Neural cell (in vitro differentiated cells): ENCODE data around the gene NT5C3A. TPM values are rescaled to one million over a fixed set of nuclear protein-coding genes. Genes with fewer than 3 reads are reported as not detected.

Experiments used
- H2AFZ ChIP-seq: fragments of 200-600, 300-800 bp; sonication (generic), shearing (Covaris generic); 2 replicates; pipeline ENCODE4 v1.6.0; 2014; ENCODE audit warnings: low read depth, mild to moderate bottlenecking, antibody characterized with exemption, low read length, moderate library complexity
- H3F3A ChIP-seq: fragments of 200-600 bp; shearing (Covaris generic); 2 replicates; pipeline ENCODE4 v1.6.1; 2016; ENCODE audit warnings: mild to moderate bottlenecking, moderate library complexity, mixed read lengths, antibody characterized with exemption, low read length; ENCODE audit not compliant: insufficient read depth, poor library complexity, severe bottlenecking
- H3K27ac ChIP-seq: fragments of 200-600, 300-800 bp; sonication (generic), shearing (Covaris generic); 2 replicates; pipeline ENCODE4 v1.5.1; 2014; ENCODE audit warnings: mild to moderate bottlenecking, low read length, moderate library complexity
- H3K27me3 ChIP-seq: fragments of 300-800, 200-600 bp; sonication (generic), shearing (Covaris generic); 2 replicates; pipeline ENCODE4 v1.6.0; 2014; ENCODE audit warnings: mild to moderate bottlenecking, low read depth, low read length, moderate library complexity; ENCODE audit not compliant: insufficient read depth
- H3K36me3 ChIP-seq: fragments of 300-800, 200-600 bp; sonication (generic), shearing (Covaris generic); 2 replicates; pipeline ENCODE4 v1.5.1; 2014; ENCODE audit warnings: mild to moderate bottlenecking, antibody characterized with exemption, low read length, moderate library complexity; ENCODE audit not compliant: insufficient read depth
- H3K4me2 ChIP-seq: fragments of 300-800, 200-600 bp; sonication (generic), shearing (Covaris generic); 2 replicates; pipeline ENCODE4 v1.6.0; 2014; ENCODE audit warnings: mild to moderate bottlenecking, low read length
- H3K4me3 ChIP-seq: fragments of 300-800, 200-600 bp; sonication (generic), shearing (Covaris generic); 2 replicates; pipeline ENCODE4 v1.5.1; 2014; ENCODE audit warnings: mild to moderate bottlenecking, low read length, moderate library complexity
- H3K79me2 ChIP-seq: fragments of 200-600 bp; shearing (Covaris generic); replicated peaks from 2 replicates; pipeline ENCODE4 v1.6.0; 2014; ENCODE audit warnings: mild to moderate bottlenecking, low read length, moderate library complexity; ENCODE audit not compliant: insufficient read depth
- H3K9ac ChIP-seq: fragments of 300-800, 200-600 bp; sonication (generic), shearing (Covaris generic); 2 replicates; pipeline ENCODE4 v1.6.1; 2016; ENCODE audit warnings: mild to moderate bottlenecking, low read length, mixed read lengths
- H3K9me2 ChIP-seq: fragments of 200-600 bp; shearing (Covaris generic); 2 replicates; pipeline ENCODE4 v1.6.1; 2016; ENCODE audit warnings: mild to moderate bottlenecking, low read length, mixed read lengths; ENCODE audit not compliant: insufficient read depth
- H3K9me3 ChIP-seq: fragments of 200-600, 300-800 bp; sonication (generic), shearing (Covaris generic); 2 replicates; pipeline ENCODE4 v1.6.1; 2016; ENCODE audit warnings: mild to moderate bottlenecking, mixed run types, low read length, moderate library complexity, mixed read lengths
- H4K20me1 ChIP-seq: fragments of 200-600 bp; shearing (Covaris generic); 2 replicates; pipeline ENCODE4 v1.6.1; 2016; ENCODE audit warnings: mild to moderate bottlenecking, mixed run types; ENCODE audit not compliant: insufficient read depth
- CTCF ChIP-seq: fragments of 450-650 bp; IDR thresholded peaks from 2 replicates; pipeline ENCODE4 v1.5.1; 2014; ENCODE audit warnings: antibody characterized with exemption, mild to moderate bottlenecking, moderate library complexity; ENCODE audit not compliant: poor library complexity, severe bottlenecking
- EP300 ChIP-seq: fragments of 450-650 bp; conservative IDR thresholded peaks from 2 replicates; pipeline ENCODE4 v1.6.1; 2014; ENCODE audit warnings: antibody characterized with exemption, mild to moderate bottlenecking, moderate library complexity; ENCODE audit not compliant: poor library complexity, severe bottlenecking
- EZH2 ChIP-seq: fragments of 200-600, 300-800 bp; shearing (Covaris generic), sonication (generic); IDR thresholded peaks from 2 replicates; pipeline ENCODE4 v1.6.1; 2014; ENCODE audit warnings: antibody characterized with exemption, low read length, borderline replicate concordance, mild to moderate bottlenecking; ENCODE audit not compliant: insufficient read depth, poor library complexity, severe bottlenecking
- MXI1 ChIP-seq: fragments of 450-650 bp; conservative IDR thresholded peaks from 2 replicates; pipeline ENCODE4 v1.6.1; 2014; ENCODE audit warnings: antibody characterized with exemption, mild to moderate bottlenecking; ENCODE audit not compliant: poor library complexity, severe bottlenecking
- POLR2AphosphoS5 ChIP-seq: IDR thresholded peaks from 2 replicates; pipeline ENCODE4 v1.6.1; 2012
- RAD21 ChIP-seq: fragments of 450-650 bp; conservative IDR thresholded peaks from 2 replicates; pipeline ENCODE4 v1.6.1; 2014; ENCODE audit warnings: antibody characterized with exemption, mild to moderate bottlenecking, moderate library complexity
- REST ChIP-seq: IDR thresholded peaks from 2 replicates; pipeline ENCODE4 v1.6.1; 2012; ENCODE audit warnings: borderline replicate concordance
- SMC3 ChIP-seq: fragments of 450-650 bp; conservative IDR thresholded peaks from 2 replicates; pipeline ENCODE4 v1.6.1; 2014; ENCODE audit warnings: antibody characterized with exemption, mild to moderate bottlenecking, moderate library complexity; ENCODE audit not compliant: poor library complexity
- TAF1 ChIP-seq: IDR thresholded peaks from 2 replicates; pipeline ENCODE4 v1.6.1; 2012; ENCODE audit warnings: low read depth
- polyA plus RNA-seq: library from polyadenylated mRNA; depleted of rRNA; stranded (reverse); fragments of >200 nt; gene quantifications from 2 replicates; pipeline ENCODE4 v1.2.3, GENCODE V29; 2014

NT5C3A gene
- polyA plus RNA-seq, 1 donor from 2014 or later = 99.2 TPM

GRCh38 chr7:33091111-33091531, 28.5 kb upstream of the NT5C3A start:
- H3K9ac ChIP-seq = no peak overlapping the region
- no peaks in the 10 kb centered on the region for H3K9me2 ChIP-seq
- peaks cover 3% of the 10 kb centered on the region for H3K36me3 ChIP-seq
- H3K79me2 ChIP-seq = no peaks in the 10 kb centered on the region
- no peak overlapping the region for H2AFZ ChIP-seq
- H3F3A ChIP-seq = no peaks in the 10 kb centered on the region
- no peak for TF ChIP-seq REST
- TF ChIP-seq TAF1 = no peak
- TF ChIP-seq EP300 = no peak
- no peak for TF ChIP-seq EZH2
- TF ChIP-seq MXI1 = no peak
- TF ChIP-seq SMC3 = no peak
- TF ChIP-seq RAD21 = no peak
- TF ChIP-seq CTCF = no peak
- no peak for TF ChIP-seq POLR2AphosphoS5
- no peaks in the 10 kb centered on the region for H3K9me3 ChIP-seq
- no peak overlapping the region for H3K4me2 ChIP-seq
- no peak overlapping the region for H3K4me3 ChIP-seq
- H3K27ac ChIP-seq = no peak overlapping the region
- H4K20me1 ChIP-seq = no peaks in the 10 kb centered on the region
- H3K27me3 ChIP-seq = no peaks in the 10 kb centered on the region

- Histone ChIP-seq H3K9ac (no peak overlapping the region), H3K79me2 (no peaks in the 10 kb centered on the region), H3K4me3 (no peak overlapping the region), H4K20me1 (no peaks in the 10 kb centered on the region), H2AFZ (no peak overlapping the region), H3K27me3 (no peaks in the 10 kb centered on the region), H3K9me2 (no peaks in the 10 kb centered on the region), H3F3A (no peaks in the 10 kb centered on the region), H3K4me2 (no peak overlapping the region), H3K9me3 (no peaks in the 10 kb centered on the region), H3K36me3 (no peaks in the 10 kb centered on the region), H3K27ac (no peak overlapping the region)
- TF ChIP-seq EZH2 (no peak), POLR2AphosphoS5 (no peak), CTCF (no peak), SMC3 (no peak), MXI1 (no peak), REST (no peak)
Measured at GRCh38 chr7:33089142-33089541, 26.6 kb upstream of the NT5C3A start.
